Renal cortex interstitium (tissue), 11 donors: ENCODE data around the gene CDCA7. TPM values are rescaled to one million over a fixed set of nuclear protein-coding genes. Genes with fewer than 3 reads are reported as not detected.
A peak's percentile ranks its signal among the peaks of the same experiment; 100 is the strongest.
"Not testable (repeated sequence)": the region's sequence is repeated elsewhere in the genome, so short reads cannot be mapped to it uniquely, and the experiment has no call there.

ENCODE experiments used
- DNase-seq, 11 donors: peaks; one replicate each; pipeline ENCODE4 v3.0.0-alpha.2; 2013; ENCODE audit warnings: low read depth in 9 of 11, low spot score in 4 of 11; ENCODE audit errors: extremely low read depth in 1 of 11
- polyA plus RNA-seq, 3 donors: library from polyadenylated mRNA; unstranded; fragments of 120-200 nt; gene quantifications; one replicate each; pipeline ENCODE4 v1.2.1, GENCODE V29; 2013; ENCODE audit not compliant: insufficient read length in 3 of 3

The CDCA7 gene
- polyA plus RNA-seq, 3 donors = 31.4 to 42.9 (median 39.8) TPM

GRCh38 chr2:173393636-173394035, 39.0 kb downstream of the CDCA7 start:
- no peak for DNase-seq

- no peak for DNase-seq
Measured at GRCh38 chr2:173394091-173394974, 39.7 kb downstream of the CDCA7 start.

- DNase-seq = no peak
Measured at GRCh38 chr2:173395567-173396351, 41.1 kb downstream of the CDCA7 start.

- no peak for DNase-seq
Measured at GRCh38 chr2:173397539-173397938, 42.9 kb downstream of the CDCA7 start.

- no peak for DNase-seq
Measured at GRCh38 chr2:173399229-173399628, 44.6 kb downstream of the CDCA7 start.

- DNase-seq = no peak
Measured at GRCh38 chr2:173400760-173401159, 46.1 kb downstream of the CDCA7 start.

- no peak for DNase-seq
Measured at GRCh38 chr2:173401716-173402326, 47.1 kb downstream of the CDCA7 start.

GRCh38 chr2:173402405-173402974, 47.8 kb downstream of the CDCA7 start:
- peak in 10 of 11 donors; percentile 74 to 86 (median 77) for DNase-seq

- no peak for DNase-seq
Measured at GRCh38 chr2:173404841-173405750, 50.4 kb downstream of the CDCA7 start.

GRCh38 chr2:173407176-173407575, 52.5 kb downstream of the CDCA7 start:
- DNase-seq = no peak

GRCh38 chr2:173407646-173408045, 53.0 kb downstream of the CDCA7 start:
- DNase-seq = no peak

- DNase-seq = no peak
Measured at GRCh38 chr2:173410579-173410978, 55.9 kb downstream of the CDCA7 start.

GRCh38 chr2:173412628-173413027, 58.0 kb downstream of the CDCA7 start:
- DNase-seq = no peak

GRCh38 chr2:173414823-173415322, 60.2 kb downstream of the CDCA7 start:
- no peak for DNase-seq

- DNase-seq = peak in 2 of 11 donors; percentile 42 to 56
Measured at GRCh38 chr2:173415431-173416381, 61.0 kb downstream of the CDCA7 start.

GRCh38 chr2:173416415-173417152, 61.9 kb downstream of the CDCA7 start:
- not testable (repeated sequence) for DNase-seq
